ENCODE data around the gene IL22RA2. TPM values are rescaled to one million over a fixed set of nuclear protein-coding genes. Genes with fewer than 3 reads are reported as not detected.

Gene IL22RA2
- total RNA-seq, 4 donors from 2014 or later = not detected

GRCh38 chr6:137094411-137095008 lies 78.9 kb downstream of the IL22RA2 start:
- H3K36me3 ChIP-seq = no peaks in the 10 kb centered on the region
- no peaks in the 10 kb centered on the region for H3K27me3 ChIP-seq
- H3K4me3 ChIP-seq (replicated peaks in 1 of 3) = no peak overlapping the region
- TF ChIP-seq POLR2A (IDR thresholded peaks at IDR 0.05) = no peak
- TF ChIP-seq CTCF (IDR thresholded peaks at IDR 0.05) = peak; percentile 56 to 82 (median 80)
- no peaks in the 10 kb centered on the region for H3K9me3 ChIP-seq
- no peak overlapping the region for H3K27ac ChIP-seq
- DNase-seq = peak; percentile 48 to 53
- intact Hi-C loops (cut with DNase I) = loop anchor here (5.0 to 10.0 kb wide), 2 partner anchors 218 to 550 kb away; no protein-coding TSS in a partner anchor
- no peaks in the 10 kb centered on the region for H3K4me1 ChIP-seq
- WGBS, 2 donors = 37 to 41% methylated on average over 5 of the region's 5 CpGs

Other genes starting within 250 kb of the IL22RA2 start
- gene IL20RA, start 128.7 kb downstream of the IL22RA2 start, total RNA-seq = 1 to 10 TPM in 3 of 4 donors, under 1 TPM in 1; 0.27 to 8.1 (median 2.6) TPM
- gene IFNGR1, start 45.7 kb upstream of the IL22RA2 start, total RNA-seq = 100 to 1,000 TPM in 2 of 4 donors, 10 to 100 TPM in 2; 73.9 to 138 (median 113) TPM